Stimulated activated CD8-positive, alpha-beta memory T cell treated with anti-CD3 and anti-CD28 coated beads, Interleukin-7, amount 100 ng/mL, for 4 hours (primary cell): Measurements from ENCODE around the gene ARFIP1.
"Not testable (repeated sequence)": the region's sequence is repeated elsewhere in the genome, so short reads cannot be mapped to it uniquely, and the experiment has no call there.

Source experiments
- DNase-seq, 2 donors: peaks; one replicate each; pipeline ENCODE4 v3.0.0-alpha.2; 2020; ENCODE audit warnings: low read depth in 2 of 2

ARFIP1 gene, protein sequence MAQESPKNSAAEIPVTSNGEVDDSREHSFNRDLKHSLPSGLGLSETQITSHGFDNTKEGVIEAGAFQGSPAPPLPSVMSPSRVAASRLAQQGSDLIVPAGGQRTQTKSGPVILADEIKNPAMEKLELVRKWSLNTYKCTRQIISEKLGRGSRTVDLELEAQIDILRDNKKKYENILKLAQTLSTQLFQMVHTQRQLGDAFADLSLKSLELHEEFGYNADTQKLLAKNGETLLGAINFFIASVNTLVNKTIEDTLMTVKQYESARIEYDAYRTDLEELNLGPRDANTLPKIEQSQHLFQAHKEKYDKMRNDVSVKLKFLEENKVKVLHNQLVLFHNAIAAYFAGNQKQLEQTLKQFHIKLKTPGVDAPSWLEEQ

DNA sequence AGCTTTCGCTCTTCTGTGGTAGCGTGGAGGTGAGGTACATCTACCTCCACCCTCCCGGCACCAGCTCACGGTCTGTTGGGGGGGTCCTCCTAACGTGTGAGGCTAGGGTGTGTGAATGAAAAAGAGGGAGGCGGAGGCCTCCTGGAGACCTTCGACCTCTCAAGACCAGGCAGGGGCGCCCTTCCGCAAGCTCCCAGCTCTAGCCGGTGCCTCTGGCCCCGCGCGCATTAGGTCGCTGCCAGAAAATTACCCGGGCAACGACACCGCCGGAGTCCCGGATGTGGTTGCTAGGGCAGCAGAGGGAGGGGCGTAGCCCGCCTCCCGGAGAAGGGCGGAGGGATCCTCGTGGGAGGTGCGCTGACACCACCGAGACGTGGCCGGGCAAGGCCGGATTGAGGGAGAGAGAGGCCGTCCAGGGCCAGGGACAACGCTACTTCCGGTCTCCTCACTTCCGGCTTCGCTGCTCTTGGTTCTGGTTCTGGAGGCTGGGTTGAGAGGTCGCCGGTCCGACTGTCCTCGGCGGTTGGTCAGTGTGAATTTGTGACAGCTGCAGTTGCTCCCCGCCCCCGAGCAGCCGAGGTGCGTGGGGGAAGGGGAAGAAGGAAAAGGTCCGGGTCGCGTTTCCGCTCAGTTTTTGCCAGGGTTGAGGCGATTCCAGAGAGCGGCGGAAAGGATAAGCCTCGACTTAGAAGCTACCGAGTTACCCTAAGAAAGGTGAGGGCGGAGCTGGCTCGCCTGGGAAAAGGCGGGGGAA lies at the start of gene ARFIP1, which contains the start of gene TIGD4:
Gene ARFIP1, plus strand, starts transcription at position 442 of the 754 bp plus-strand sequence. CDS start 49,680 bp downstream, outside the sequence.
Gene TIGD4, minus strand, starts transcription at position 218 of the 754 bp plus-strand sequence. CDS start 8,726 bp downstream, outside the sequence.
- DNase-seq, result peak; percentile 90 to 91

DNA sequence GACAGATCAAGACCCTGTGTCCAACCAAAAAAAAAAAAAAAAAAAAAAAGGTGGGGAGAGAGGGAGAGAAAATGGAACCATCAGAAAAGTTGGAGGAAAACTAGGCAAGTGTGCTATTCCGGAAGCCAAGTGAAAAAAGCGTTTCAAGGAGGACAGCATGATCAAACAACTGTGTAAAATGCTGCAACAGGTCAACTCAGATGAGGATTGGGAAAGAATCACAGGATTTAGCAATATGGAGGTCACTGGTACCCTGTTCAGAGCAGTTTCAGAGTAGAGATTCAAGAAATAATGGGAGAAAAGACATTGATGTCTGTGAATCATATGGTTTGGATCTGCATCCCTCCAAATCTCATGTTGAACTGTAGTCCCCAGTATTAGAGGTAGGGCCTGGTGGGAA lies 47.8 kb upstream of the ARFIP1 start:
- no peak for DNase-seq

DNA sequence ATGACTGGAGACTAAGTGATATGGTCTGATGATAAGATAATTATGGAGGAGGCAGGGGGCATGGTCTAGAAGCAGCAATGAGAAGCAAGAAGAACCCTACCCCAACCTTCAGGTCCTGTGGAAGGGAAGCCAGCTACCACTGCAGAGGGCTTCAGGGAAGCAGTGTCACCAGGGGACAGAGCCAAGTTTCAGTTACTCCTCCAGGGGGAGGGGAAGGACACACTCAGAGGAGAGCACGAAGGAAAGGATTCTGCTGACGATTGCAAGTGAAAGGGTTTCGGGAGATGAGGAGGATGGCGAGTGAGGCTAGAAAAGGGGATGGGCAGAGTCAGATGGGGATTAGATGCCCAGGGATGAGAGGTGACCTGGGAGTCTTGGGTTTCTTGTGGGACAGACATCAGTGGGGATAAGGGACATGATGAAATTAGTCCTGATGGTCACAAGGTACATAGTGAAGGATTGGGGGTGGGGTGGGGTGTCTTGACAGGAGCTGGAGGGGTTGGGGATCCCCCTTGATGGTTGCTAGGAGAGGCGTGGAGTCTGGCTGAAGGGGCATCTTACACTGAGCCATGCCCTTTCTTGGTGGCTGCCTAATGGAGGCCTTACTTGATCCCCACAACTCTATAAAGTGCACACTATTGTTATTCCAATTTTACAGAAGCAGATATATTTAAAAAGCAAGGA lies 45.6 kb upstream of the ARFIP1 start:
- no peak for DNase-seq

DNA sequence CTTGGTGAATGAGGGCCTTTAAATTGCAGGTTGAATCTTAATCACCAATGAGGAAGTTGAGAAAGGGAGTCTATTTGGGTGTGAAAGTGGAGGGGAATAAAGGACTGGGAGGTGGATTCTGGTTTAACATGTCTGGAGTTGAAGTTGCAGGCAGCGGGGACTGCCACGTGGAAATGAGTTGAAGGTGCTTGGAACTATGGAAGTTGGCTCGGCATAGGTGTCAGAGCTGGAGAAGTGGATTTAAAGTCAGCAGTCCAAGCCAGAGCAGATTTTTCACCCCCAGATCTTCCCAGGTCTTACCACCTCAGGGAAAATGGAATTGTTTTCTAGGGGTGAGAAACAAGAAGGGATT lies 45.1 kb upstream of the ARFIP1 start:
- DNase-seq, result no peak

DNA sequence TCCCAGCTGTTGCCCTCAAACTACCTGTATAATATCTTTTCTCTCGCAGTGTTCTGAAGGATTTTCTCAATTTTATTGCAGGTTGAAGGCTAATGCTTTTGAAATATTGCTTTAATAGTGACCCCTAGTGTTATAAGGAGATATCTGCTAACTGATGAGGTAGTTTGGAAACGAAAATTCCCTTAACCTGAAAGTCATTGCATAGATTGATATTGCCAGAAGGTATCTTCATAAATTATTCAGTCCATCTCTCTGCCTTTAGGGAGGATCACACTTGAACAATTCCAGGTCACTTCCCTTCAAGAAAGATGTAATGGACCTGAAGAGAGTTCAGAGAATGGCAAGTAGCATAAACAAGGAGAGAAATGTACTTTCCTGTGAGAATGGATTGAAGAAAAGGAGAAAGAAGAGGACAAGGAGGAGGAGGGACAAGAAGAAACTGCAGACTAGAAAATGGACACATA lies 44.3 kb upstream of the ARFIP1 start:
- DNase-seq, result no peak

DNA sequence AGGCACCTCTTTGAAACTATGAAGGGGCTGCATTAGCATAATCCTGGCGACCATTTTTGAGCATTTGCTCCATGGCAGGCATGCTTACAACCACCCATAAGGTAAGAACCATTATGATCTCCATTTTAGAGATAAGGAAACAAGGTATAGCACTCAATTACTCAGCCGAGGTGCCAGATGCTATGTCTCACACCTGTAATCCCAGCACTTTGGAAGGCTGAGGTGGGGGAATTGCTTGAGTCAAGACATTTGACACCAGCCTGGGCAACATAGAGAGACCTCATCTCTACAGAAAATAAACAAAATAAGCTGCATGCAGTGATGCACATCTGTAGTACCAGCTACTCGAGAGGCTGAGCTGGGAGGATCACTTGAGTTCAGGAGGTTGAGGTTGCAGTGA lies 43.8 kb upstream of the ARFIP1 start:
- no peak for DNase-seq

DNA sequence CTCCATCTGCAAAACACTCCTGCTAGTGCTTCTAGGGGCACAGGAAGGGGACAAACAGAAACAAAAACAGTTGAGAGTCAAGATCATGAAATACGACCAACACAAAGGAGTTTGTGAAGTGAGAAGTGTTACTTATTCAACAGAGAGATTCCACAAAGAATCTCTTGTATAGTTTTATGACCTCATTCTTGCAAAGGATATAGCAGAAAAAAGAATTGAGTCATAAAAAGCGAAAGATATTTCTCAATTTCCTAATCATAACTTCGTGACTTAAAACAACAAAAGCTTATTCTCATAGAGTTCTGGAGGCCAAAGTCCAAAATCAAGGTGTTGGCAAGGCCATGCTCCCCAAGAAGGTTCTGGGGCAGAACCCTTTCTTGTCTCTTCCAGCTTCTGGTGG lies 40.9 kb upstream of the ARFIP1 start:
- DNase-seq, result no peak

DNA sequence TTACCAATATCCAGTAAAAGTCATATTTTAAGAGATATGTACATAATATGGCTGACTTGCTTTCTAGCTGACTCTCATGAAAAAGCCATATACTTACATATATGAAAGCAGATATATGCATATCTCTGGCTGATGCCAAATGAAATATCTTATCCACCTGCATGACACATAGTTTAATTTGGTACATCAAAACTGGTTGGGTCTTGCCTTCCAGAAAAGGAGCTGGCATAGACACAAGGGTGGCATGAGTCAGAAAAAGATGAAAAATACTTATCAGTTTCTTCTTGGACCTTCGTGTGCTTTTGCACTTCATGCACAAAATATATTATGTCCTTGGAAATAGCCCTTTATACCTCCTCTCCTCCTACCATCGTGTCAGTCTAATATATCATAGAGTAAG lies 32.3 kb upstream of the ARFIP1 start:
- DNase-seq, result no peak

DNA sequence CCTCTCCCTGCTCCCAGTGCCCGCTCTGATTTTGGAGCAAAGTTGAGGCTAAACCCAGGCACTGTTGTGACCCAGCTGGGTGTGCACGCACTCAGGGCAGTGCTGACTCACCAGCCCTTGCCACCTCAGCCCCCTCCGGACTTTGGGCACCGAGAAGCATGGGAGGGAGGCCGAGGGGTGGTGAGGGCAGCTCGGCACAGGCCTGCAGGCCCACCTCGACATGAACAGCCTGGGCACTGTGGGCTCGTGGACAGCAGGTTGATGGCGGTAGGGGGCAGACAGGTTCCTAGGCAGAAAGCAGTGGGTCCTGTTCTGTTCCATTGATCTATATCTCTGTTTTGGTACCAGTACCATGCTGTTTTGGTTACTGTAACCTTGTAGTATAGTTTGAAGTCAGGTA lies 31.1 kb upstream of the ARFIP1 start:
- DNase-seq, result no peak

DNA sequence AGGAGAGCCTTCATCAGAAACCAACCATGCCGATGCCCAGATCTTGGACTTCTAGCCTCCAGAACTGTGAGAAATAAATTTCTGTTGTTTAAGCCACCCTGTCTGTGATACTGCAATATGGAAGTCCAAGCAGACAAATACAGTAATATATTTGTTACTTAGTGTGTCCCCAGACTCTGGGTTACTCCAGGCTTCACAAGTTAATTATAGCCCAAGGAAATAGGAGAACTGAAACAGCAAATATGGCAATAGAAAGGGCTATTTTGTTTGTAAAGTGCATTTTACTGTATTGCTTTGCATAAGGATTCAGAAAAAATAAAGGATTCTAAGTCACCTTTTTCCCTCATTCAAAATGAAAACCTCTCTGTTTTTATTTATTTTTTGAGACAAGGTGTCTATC lies 16.0 kb upstream of the ARFIP1 start:
- DNase-seq, result no peak

DNA sequence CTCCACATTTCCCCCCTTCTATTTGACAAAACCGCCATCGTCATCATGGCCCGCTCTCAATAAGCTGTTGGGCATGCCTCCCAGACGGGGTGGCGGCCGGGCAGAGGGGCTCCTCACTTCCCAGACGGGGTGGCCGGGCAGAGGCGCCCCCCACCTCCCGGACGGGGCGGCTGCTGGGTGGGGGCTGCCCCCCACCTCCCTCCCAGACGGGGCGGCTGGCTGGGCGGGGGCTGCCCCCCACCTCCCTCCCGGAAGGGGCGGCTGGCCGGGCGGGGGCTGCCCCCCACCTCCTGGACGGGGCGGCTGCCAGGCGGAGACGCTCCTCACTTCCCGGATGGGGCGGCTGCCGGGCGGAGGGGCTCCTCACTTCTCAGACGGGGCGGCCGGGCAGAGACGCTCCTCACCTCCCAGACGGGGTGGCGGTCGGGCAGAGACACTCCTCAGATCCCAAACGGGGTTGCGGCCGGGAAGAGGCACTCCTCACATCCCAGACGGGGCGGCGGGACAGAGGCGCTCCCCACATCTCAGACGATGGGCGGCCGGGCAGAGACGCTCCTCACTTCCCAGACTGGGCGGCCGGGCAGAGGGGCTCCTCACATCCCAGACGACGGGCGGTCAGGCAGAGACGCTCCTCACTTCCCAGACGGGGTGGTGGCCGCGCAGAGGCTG lies 14.6 kb upstream of the ARFIP1 start:
- not testable (repeated sequence) for DNase-seq

DNA sequence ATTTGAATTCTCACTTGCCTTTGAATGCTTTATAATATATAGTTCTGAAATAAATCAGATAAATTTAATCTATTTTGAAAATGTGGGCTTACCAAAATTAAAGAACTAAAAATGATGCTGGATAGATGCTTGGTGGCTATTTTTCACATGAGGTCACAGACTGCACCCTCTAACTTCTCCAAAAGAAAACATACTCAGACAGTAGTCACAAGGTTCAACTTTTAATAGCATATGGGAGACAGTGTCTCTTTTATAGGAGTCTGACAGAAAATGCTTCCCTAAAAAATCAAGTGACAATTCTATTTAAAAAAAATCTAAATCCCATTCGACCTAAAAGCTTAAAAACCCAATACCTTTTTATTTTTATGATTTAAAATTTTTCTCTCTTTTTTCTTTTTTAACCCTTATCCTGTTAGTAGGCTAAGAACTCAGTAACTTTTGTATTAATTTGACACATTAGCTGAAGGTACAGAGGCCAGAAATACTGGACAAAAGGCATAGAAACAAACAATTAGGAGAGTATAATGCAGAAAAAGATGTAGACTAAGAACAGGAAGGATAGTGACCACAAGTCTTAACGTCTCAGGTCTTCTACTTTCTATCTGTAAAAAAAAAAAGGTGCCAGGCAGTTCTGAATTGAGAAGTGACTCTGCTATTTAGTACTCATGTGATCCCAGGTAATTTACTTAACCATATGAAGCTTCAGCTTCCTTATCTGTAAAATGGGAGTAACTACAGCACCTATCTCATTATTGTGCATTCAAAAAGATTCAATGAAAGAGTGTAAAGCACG lies 7.8 kb upstream of the ARFIP1 start:
- DNase-seq, result no peak

DNA sequence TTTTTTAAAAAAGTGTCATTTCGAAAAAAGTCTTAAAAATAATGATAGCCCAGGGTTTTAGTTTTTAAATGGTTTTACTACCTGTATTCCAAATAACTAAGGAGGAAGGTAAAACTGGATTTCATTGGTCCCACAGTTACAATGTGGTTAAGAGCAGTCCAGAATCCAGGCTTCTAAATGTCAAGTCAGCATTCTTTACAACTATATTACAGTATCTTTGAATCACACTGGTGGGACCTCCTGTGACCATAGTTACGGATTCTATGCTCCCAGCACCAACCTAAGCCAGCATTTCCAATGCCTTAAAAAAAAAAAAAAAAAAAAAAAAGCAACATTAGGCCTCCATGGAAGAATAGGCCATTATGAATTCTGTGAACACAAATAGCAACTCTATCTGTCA lies 6.4 kb upstream of the ARFIP1 start:
- no peak for DNase-seq

DNA sequence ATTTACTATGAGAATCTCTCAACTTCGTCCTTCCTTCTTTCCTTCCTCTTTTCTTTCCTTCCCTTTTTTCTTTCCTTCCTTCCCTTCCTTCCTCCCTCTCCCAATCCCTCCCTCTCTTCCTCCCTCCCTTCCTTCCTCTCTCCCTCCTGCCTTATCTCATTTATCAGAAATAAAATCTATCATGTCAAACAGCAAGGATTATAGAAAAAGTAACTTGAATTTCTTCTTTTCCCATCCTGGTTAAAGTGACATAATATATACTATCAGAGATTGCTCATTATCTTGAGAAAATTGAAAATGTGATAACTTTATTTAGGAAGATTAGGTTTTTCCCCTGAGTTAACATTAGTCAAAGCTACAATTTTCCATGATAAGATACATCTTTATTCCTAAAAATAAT lies 5.8 kb upstream of the ARFIP1 start:
- DNase-seq, result no peak

DNA sequence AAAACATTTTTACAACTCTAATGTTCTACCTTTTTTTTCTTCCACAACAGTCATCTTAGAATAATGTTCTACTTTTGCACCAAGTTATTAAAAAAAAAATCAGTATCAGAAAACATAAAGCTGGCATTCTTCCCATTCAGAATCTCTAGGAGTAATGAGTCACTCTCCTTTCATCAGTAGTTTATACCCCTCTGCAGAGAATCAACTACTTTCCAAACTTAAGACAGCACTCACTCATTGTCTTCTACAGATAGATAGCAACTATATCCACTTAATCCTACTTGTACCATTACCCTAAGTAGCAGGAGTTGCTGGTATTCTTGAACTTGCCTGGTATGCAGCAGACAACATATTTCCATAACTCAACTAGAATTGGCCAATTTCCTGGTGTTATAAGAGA lies 3.4 kb upstream of the ARFIP1 start:
- DNase-seq, result no peak

DNA sequence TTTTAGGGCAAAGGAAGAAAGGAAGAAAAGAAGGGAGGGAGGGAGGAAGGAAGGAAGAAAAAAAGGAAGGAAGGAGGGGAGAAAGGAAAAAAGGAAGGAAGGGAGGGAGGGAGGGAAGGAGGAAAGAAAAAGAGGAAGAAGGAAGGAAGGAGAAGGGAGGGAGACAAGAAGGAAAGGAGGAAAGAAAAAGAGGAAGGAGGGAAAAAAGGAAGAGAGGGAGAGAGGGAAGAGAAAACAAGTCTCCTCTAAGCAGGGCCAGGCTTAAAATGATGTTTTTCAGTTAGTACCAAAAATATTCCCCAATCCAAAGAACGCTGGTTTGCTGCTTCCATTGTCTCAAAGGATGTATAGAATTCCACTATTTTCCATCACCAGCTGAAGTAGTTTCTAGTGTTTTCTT lies 2.3 kb upstream of the ARFIP1 start:
- DNase-seq, result no peak

DNA sequence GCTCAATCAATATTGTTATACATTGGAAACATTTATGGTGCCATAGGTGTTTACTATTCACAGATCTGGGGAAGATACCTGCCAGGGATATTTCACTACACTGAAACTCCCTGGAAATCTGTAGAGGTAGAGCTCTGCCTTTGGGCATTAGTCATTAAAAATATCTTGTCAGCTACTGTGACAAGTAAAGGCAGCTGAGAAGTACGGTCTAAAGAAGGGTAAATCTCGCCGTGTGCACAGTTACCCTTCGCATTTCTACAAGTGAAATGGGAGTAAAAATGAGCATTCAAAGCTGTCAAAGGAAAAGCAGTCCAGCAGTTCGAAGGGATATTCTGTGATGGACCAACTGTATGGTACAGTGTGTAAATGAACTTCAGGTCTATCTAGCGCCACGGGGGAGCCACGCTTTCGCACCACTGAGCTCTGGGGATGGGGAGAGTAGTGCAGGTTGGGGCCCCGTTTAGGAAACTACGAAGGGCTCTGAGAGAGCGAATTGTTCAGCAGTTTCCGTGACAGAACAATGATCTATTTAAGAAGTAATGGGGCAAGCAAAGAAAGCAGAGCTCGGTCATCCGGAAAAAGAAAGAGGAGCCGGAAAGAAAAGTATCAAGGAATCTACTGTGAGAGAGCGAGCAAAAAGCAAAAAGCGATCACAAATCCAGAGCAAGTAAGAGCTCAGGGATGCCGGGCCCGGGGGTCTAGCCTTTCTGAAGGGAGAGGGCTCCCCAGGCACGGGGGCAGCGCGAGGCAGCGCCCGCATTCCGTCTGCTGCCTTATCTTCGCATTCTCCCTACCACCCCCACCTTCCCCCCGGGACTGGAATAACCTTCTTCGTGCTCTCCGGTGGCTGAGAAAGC lies 870 bp upstream of the ARFIP1 start:
- DNase-seq, result peak; percentile 9 to 10

DNA sequence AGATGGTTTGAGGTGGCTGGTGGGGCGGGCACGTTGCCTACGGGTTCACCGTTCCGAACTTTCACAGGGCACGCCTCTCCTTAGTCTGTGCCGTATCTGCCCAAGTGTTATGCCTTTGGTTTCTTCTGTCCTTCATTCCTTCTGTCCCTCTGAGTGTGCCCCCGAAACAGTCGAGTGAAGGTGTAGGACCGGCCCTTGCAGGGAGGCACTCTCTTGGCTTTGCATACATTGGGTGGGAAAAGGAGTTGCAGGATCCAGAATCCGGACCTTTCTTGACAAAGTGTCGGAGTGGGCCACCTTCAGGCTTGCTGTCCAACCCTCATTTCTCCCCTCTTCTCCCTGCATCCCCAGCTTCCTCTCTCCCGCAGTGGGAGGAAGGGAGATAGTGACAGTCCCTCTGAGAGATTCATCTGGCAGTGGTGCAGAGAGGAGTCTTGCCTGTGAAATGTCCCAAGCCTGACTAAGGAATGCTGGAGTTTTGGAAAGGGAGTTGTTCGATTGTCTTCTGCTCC lies 569 bp downstream of the ARFIP1 start:
- no peak for DNase-seq

DNA sequence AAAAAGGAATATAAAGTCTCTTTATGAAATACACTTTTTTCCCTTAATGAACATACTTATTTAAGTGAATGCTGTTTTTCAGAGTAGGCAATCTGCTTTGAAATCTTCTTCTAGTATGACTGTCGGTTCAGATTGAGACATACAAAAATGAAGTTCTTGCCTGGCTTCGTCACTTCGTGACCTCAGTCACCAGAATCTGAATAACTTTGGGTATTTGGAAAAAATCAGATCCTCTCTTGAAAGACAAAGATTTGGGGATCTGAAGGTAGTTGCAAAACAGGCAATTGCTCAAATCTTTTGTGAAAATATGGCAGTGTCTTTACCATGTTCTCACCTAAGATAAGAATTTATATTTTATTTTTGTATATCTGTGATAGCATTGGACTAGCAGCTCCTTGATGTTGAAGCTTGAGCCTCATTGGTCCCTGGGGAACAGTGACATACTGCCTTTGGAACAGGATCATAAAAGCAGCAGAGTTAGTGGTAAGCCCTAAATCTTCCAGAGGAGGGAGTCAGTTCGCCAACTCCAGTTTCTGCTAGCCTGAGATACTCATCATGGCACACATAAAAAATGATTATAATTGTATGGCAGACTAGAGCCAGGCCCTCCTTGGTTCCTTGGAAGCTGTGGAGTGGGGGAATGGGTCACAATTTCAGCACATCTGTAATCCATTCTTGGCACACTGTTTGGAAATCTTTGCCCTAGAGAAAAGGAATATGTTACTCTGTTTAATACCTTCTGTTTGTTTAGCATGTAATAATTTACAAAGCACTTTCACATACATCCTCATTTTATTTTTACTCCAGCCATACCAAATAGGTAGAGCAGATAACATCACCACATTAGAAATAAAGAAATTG lies 5.0 kb downstream of the ARFIP1 start:
- no peak for DNase-seq
